HepG2 (cell line): Measurements from ENCODE around the gene DNAJB11. TPM values are rescaled to one million over a fixed set of nuclear protein-coding genes. Genes with fewer than 3 reads are reported as not detected.

Experiments used
- ARNT2 ChIP-seq: sonication (generic); formaldehyde crosslinking; IDR thresholded peaks from 2 replicates; pipeline ENCODE4 v1.8.0; 2022; ENCODE audit warnings: mild to moderate bottlenecking, low read depth, missing genetic modification reagents, moderate library complexity
- CREB1 ChIP-seq, 2 experiments: fragments of 450-650 bp in 1 of 2; IDR thresholded peaks; 2 replicates each; pipeline ENCODE4 v1.6.1; 2016 to 2017; ENCODE audit warnings: control low read depth in 1 of 2, mild to moderate bottlenecking in 1 of 2, missing compliant biosample characterization in 1 of 2, missing genetic modification characterization in 1 of 2
- DMAP1 ChIP-seq: IDR thresholded peaks from 2 replicates; pipeline ENCODE4 v1.6.1; 2016
- FIP1L1 ChIP-seq: fragments of 200-400 bp; formaldehyde crosslinking; IDR thresholded peaks from 2 replicates; pipeline ENCODE4 v1.6.1; 2018; ENCODE audit warnings: low read depth, mild to moderate bottlenecking, low read length, moderate library complexity, borderline replicate concordance; ENCODE audit not compliant: insufficient read depth
- GLI4 ChIP-seq: sonication (generic); formaldehyde crosslinking; IDR thresholded peaks from 2 replicates; pipeline ENCODE4 v1.5.1; 2020; ENCODE audit warnings: missing genetic modification reagents, mild to moderate bottlenecking, moderate library complexity, borderline replicate concordance
- KLF9 ChIP-seq: IDR thresholded peaks from 2 replicates; pipeline ENCODE4 v1.6.1; 2016; ENCODE audit warnings: low read depth
- MAFK ChIP-seq, 2 experiments: IDR thresholded peaks in 1 of 2; conservative IDR thresholded peaks in 1 of 2; 2 replicates each; pipeline ENCODE4 v1.6.1; 2011; ENCODE audit warnings: improper control_type of control experiment in 2 of 2, low read length in 2 of 2
- NBN ChIP-seq: fragments of 450-650 bp; conservative IDR thresholded peaks from 2 replicates; pipeline ENCODE4 v1.6.1; 2017
- NFRKB ChIP-seq: fragments of 450-650 bp; IDR thresholded peaks from 2 replicates; pipeline ENCODE4 v1.6.1; 2017
- NR2F1 ChIP-seq, 2 experiments: fragments of 450-650 bp in 1 of 2; formaldehyde crosslinking in 1 of 2; IDR thresholded peaks; 2 replicates each; pipeline versions ENCODE4 v1.5.0 to v1.6.1; 2016 to 2020; ENCODE audit warnings: mild to moderate bottlenecking in 1 of 2, missing compliant biosample characterization in 1 of 2, missing genetic modification reagents in 1 of 2, moderate library complexity in 1 of 2
- SUZ12 ChIP-seq: fragments of 150-350 bp; IDR thresholded peaks from 2 replicates; pipeline ENCODE4 v1.6.1; 2014; ENCODE audit warnings: low read depth, low read length
- TBX3 ChIP-seq: fragments of 450-650 bp; IDR thresholded peaks from 2 replicates; pipeline ENCODE4 v1.6.1; 2017; ENCODE audit warnings: antibody characterized with exemption, mild to moderate bottlenecking, inconsistent platforms, borderline replicate concordance
- TCF12 ChIP-seq, 2 experiments: fragments of 450-650 bp in 1 of 2; sonication (generic) in 1 of 2; formaldehyde crosslinking in 1 of 2; IDR thresholded peaks; 2 replicates each; pipeline versions ENCODE4 v1.6.1 to v1.8.0; 2017 to 2022; ENCODE audit warnings: antibody characterized with exemption in 1 of 2, mild to moderate bottlenecking in 1 of 2, missing genetic modification reagents in 1 of 2, moderate library complexity in 1 of 2
- ZC3H4 ChIP-seq: sonication (generic); formaldehyde crosslinking; IDR thresholded peaks from 2 replicates; pipeline ENCODE4 v1.4.0; 2020; ENCODE audit warnings: missing genetic modification reagents, borderline replicate concordance
- ZFP37 ChIP-seq: sonication (generic); formaldehyde crosslinking; IDR thresholded peaks from 2 replicates; pipeline ENCODE4 v1.4.0; 2020; ENCODE audit warnings: missing genetic modification reagents, borderline replicate concordance
- ZNF205 ChIP-seq: IDR thresholded peaks from 2 replicates; pipeline ENCODE4 v1.6.1; 2018; ENCODE audit warnings: missing biosample characterization, missing genetic modification reagents
- ZNF33A ChIP-seq: sonication (generic); formaldehyde crosslinking; IDR thresholded peaks from 2 replicates; pipeline ENCODE4 v1.5.1; 2020; ENCODE audit warnings: missing genetic modification reagents, mild to moderate bottlenecking, moderate library complexity, borderline replicate concordance
- ZNF766 ChIP-seq: sonication (generic); formaldehyde crosslinking; IDR thresholded peaks from 2 replicates; pipeline ENCODE4 v1.5.0; 2020; ENCODE audit warnings: missing genetic modification reagents, borderline replicate concordance
- polyA plus RNA-seq, 8 experiments: library from polyadenylated mRNA; depleted of rRNA in 3 of 8; stranded (reverse) in 7 of 8; unstranded in 1 of 8; fragments of >200 nt; fragmentation: Illumina TruSeq in 4 of 8; extraction: Trizol in 4 of 8; gene quantifications; 2 replicates each; pipeline versions ENCODE4 v1.2.1 to v1.2.3, GENCODE V29; 2011 to 2016; ENCODE audit warnings: low read depth in 4 of 8, missing spikeins in 1 of 8, mixed read lengths in 1 of 8; ENCODE audit not compliant: insufficient read depth in 1 of 8
- total RNA-seq, 5 experiments: library from RNA; depleted of rRNA; stranded (reverse); fragments of >200 nt; fragmentation: Illumina TruSeq; extraction: Trizol; gene quantifications; 2 replicates each; pipeline ENCODE4 v1.2.3, GENCODE V29; 2016; ENCODE audit warnings: low read depth in 1 of 5
- TF ChIP-seq, protein P1 (sequence below): sonication (generic); formaldehyde crosslinking; conservative IDR thresholded peaks from 2 replicates; pipeline ENCODE4 v1.8.0; 2022; ENCODE audit warnings: mild to moderate bottlenecking, moderate library complexity, missing genetic modification reagents
- TF ChIP-seq, protein P2 (sequence below): sonication (generic); formaldehyde crosslinking; IDR thresholded peaks from 2 replicates; pipeline ENCODE4 v1.4.0; 2020; ENCODE audit warnings: mild to moderate bottlenecking, missing genetic modification reagents
- TF ChIP-seq, protein P3 (sequence below): sonication (generic); formaldehyde crosslinking; IDR thresholded peaks from 2 replicates; pipeline ENCODE4 v1.8.1; 2022; ENCODE audit warnings: low read depth, mild to moderate bottlenecking, missing genetic modification reagents

Gene DNAJB11
- total and polyA plus RNA-seq, 2 of the 13 experiments (the other 11 are each of a cell fraction or from before 2014, with no cell fraction given), result 41.0 to 132 TPM

DNA sequence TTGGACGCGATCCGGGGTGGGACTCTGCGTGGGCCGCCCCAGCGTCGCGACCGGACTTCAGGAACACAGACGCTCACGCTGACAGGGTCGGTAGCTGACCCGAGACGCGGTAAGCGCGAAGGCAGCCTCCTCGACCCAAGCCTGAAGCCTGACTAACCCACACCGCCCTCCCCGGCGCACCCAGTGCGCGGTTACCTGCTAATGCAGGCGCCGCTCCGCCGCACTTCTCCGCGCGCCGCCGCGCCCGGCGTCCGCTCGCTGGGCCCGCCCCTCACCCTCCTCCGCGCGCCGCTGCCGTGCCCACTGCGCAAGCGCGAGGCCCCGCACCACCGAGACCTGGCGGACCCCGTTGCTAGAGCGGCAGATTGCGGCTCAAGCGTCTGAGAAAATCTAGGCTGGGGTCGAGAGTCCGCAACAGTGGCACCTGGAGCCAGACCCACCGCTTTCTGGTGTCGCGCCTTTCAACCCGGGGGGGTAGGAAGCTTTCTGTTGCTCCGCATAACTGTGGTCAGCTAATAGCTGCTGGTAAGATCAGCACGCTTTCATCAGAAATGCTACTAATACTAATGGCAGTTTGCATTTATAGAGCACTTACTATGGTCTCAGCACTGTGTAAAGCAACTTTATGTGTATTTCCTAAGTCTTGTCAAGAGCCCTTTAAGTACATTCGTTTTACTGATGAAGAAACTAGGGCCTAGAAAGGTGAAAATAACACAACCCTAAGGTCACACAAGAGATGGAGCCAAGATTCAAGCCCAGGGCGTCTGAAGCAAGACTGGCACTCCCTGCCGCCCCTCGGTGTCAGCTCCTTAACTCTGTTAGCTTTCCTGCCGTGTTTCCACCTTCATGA lies 3.2 kb upstream of the DNAJB11 start, which contains the start of gene TBCCD1 (continued):
- TF ChIP-seq SUZ12, result no peak
- TF ChIP-seq ARNT2 (CRISPR knock-in tag), result peak; percentile 86; the same call in 1 of the 2 replicates
- 0 out of 2 replicates have a peak, but pooled peaks have one; percentile 34 for TF ChIP-seq ZFP37 (CRISPR knock-in tag)
- no peak for TF ChIP-seq ZC3H4 (CRISPR knock-in tag)
- no peak for TF ChIP-seq ZNF33A
- TF ChIP-seq, protein P1, sequence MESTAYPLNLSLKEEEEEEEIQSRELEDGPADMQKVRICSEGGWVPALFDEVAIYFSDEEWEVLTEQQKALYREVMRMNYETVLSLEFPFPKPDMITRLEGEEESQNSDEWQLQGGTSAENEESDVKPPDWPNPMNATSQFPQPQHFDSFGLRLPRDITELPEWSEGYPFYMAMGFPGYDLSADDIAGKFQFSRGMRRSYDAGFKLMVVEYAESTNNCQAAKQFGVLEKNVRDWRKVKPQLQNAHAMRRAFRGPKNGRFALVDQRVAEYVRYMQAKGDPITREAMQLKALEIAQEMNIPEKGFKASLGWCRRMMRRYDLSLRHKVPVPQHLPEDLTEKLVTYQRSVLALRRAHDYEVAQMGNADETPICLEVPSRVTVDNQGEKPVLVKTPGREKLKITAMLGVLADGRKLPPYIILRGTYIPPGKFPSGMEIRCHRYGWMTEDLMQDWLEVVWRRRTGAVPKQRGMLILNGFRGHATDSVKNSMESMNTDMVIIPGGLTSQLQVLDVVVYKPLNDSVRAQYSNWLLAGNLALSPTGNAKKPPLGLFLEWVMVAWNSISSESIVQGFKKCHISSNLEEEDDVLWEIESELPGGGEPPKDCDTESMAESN (CRISPR knock-in tag), result 0 out of 2 replicates have a peak, but pooled peaks have one; percentile 63
- no peak for TF ChIP-seq ZNF205
- TF ChIP-seq TCF12 (IDR thresholded peaks at IDR 0.05), result no peak
- no peak for TF ChIP-seq TCF12 (CRISPR knock-in tag; IDR thresholded peaks at IDR 0.05)
- TF ChIP-seq NFRKB, result no peak
- peak; percentile 4; the same call in 1 of the 2 replicates for TF ChIP-seq CREB1 (IDR thresholded peaks at IDR 0.05)
- 0 out of 2 replicates have a peak, but pooled peaks have one; percentile 28 for TF ChIP-seq CREB1 (CRISPR knock-in tag; IDR thresholded peaks at IDR 0.05)
- TF ChIP-seq NR2F1 (CRISPR knock-in tag; IDR thresholded peaks at IDR 0.05), result no peak
- TF ChIP-seq, protein P2, sequence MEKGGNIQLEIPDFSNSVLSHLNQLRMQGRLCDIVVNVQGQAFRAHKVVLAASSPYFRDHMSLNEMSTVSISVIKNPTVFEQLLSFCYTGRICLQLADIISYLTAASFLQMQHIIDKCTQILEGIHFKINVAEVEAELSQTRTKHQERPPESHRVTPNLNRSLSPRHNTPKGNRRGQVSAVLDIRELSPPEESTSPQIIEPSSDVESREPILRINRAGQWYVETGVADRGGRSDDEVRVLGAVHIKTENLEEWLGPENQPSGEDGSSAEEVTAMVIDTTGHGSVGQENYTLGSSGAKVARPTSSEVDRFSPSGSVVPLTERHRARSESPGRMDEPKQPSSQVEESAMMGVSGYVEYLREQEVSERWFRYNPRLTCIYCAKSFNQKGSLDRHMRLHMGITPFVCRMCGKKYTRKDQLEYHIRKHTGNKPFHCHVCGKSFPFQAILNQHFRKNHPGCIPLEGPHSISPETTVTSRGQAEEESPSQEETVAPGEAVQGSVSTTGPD (CRISPR knock-in tag), result no peak
- TF ChIP-seq NBN, result no peak
- TF ChIP-seq, protein P3, sequence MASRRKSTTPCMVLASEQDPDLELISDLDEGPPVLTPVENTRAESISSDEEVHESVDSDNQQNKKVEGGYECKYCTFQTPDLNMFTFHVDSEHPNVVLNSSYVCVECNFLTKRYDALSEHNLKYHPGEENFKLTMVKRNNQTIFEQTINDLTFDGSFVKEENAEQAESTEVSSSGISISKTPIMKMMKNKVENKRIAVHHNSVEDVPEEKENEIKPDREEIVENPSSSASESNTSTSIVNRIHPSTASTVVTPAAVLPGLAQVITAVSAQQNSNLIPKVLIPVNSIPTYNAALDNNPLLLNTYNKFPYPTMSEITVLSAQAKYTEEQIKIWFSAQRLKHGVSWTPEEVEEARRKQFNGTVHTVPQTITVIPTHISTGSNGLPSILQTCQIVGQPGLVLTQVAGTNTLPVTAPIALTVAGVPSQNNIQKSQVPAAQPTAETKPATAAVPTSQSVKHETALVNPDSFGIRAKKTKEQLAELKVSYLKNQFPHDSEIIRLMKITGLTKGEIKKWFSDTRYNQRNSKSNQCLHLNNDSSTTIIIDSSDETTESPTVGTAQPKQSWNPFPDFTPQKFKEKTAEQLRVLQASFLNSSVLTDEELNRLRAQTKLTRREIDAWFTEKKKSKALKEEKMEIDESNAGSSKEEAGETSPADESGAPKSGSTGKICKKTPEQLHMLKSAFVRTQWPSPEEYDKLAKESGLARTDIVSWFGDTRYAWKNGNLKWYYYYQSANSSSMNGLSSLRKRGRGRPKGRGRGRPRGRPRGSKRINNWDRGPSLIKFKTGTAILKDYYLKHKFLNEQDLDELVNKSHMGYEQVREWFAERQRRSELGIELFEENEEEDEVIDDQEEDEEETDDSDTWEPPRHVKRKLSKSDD (CRISPR knock-in tag), result 0 out of 2 replicates have a peak, but pooled peaks have one; percentile 35
- no peak for TF ChIP-seq KLF9 (CRISPR knock-in tag)
- TF ChIP-seq DMAP1 (CRISPR knock-in tag), result peak; percentile 52; the same call in 1 of the 2 replicates
- TF ChIP-seq TBX3, result no peak
- TF ChIP-seq MAFK (conservative IDR thresholded peaks at IDR 0.05 in 1 of 2, IDR thresholded peaks at IDR 0.05 in 1 of 2; ENCODE audit: low read length in 2 of 2), result no peak
- no peak for TF ChIP-seq GLI4 (CRISPR knock-in tag)
- 0 out of 2 replicates have a peak, but pooled peaks have one; percentile 32 for TF ChIP-seq ZNF766 (CRISPR knock-in tag)
- TF ChIP-seq FIP1L1, result no peak
